GM20431 (cell line): Measurements from ENCODE around the gene ZNF664.

ENCODE experiments used
- in situ Hi-C: fragments of 300-500 bp; cut with MseI, MboI; formaldehyde crosslinking; loops from one replicate; pipeline ENCODE4 v1.15.0; 2020; ENCODE audit warnings: low sequenced_read_pairs; ENCODE audit not compliant: unreplicated experiment

ZNF664 gene

DNA sequence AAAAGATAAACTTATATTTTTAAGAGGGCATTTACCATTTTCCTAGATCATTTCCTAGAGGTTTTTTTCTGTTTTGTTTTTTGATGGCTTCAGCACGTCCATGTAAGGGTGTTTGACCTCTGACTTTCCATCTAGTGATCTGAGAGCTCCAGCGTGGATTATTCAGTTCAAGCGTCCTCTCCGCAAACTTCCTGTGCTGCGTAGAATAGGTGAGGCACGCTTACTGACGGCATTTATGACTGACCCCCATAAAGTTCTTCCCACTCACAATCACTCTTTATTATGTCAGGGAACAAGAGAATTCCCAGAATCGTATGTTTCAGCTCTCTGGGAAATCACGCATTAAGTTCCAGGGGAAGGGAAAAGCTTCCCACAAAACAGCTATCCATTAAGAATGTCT is 16.8 kb upstream of the ZNF664 start:
- in situ Hi-C loops: no loop called here

DNA sequence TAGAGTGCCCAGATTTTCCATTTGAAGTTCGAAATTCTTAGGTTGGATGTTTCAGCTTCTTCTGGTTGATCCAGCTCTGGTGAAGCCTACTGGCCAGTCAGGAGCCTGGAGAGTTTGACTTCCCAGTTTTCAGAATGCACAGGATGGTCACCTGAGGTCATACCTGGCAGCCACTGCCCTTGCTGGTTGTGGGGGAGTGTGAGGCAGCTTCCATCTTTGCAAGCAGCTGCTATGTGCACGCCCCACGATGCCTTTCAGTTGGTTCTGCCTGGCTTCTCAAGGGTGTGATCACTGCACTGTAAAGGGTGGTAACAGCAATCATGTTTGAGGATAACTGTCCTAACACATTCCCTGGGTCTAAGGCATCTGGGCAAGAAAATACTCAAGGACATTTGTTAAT is 15.8 kb upstream of the ZNF664 start:
- in situ Hi-C loops: no loop called here

DNA sequence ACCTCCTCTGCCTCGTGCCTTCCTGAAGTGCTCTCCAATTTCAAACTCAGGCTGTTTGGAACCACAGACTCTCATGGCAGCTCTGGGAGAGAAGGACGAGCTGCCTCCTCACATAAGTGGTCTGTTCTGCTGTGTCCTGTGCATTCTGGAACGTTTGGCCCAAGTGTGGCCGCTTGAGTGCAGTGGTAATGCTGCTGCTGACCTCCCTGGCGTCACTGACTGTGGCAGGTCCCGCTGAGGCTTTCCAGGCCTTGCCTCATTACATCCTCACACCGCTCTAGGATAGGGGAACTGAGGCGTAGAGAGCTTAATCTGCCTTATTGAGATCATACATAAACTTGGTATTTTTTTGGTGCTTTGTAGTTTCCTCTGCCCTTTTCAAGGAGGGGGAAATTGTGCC is 14.6 kb upstream of the ZNF664 start:
- in situ Hi-C loops: no loop called here

DNA sequence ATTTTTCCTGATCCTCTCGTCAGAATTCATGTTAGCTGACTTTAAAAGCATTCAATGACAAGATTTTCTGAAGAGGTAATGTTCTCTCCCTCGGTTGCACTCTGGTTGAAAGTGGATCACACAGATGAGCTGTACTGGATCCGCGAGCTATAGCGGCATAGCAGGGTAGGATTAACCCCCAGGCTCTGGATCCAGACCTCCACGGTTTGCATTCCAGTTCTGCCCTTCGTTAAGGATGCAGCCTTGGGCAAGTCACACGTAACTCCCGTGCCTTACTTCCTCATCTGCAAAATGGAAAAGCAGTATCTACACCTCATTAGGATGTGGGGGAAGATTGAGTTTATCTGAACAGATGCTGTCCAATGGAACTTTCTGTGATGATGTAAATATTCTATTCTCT is 14.1 kb upstream of the ZNF664 start:
- in situ Hi-C loops: no loop called here

DNA sequence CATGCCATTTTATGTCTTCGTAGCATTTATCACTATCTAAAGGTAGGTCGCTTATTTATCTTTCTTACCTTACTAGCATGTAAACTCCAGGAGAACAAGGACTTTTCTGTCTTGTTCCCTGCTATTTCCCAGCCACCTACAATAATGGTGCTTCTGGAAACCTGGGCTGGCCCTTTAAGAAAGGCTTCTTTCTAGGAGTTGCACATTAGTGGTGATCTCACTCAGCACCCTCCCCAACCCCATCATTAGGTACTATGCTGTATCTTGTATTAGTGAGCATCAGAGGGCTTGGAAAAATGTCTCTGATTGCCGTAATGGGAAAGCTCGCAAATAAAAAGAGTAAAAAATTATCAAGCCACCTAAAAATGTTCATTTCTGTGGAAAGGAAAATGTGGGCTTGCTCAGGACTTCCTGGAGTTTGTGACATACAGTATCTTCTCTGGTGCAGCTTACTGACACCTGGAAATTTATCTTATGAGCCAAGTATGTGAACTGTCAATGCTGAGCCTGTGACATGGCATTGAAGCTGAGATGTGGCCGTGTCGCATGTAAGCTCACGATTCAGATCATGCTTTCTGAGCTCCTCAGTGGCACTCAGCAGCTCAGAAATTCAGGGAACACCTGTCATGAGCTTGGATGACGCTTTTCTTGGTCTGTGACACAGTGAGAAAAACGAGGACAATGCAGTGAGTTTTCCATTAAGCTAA is 12.8 kb upstream of the ZNF664 start:
- in situ Hi-C loops: no loop called here

DNA sequence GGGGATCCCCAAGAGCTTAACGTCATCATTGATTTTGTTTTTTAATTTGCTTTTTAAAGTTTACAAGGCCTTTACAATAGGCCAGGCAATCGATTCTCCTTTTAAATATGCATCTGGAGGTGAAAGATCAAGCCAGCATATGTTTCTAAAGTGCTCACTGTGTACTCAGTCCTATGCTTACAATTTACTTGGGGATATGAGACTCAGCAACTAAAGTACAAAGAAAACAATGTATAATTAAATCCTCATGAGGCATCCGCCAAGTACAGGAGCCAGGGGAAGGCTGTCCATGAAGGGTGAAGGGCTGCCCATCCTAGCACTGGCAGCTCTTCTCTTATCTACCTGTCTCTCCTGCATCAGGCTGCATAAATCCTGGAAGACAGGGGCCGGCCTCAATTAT is 12.2 kb upstream of the ZNF664 start:
- in situ Hi-C loops: no loop called here

DNA sequence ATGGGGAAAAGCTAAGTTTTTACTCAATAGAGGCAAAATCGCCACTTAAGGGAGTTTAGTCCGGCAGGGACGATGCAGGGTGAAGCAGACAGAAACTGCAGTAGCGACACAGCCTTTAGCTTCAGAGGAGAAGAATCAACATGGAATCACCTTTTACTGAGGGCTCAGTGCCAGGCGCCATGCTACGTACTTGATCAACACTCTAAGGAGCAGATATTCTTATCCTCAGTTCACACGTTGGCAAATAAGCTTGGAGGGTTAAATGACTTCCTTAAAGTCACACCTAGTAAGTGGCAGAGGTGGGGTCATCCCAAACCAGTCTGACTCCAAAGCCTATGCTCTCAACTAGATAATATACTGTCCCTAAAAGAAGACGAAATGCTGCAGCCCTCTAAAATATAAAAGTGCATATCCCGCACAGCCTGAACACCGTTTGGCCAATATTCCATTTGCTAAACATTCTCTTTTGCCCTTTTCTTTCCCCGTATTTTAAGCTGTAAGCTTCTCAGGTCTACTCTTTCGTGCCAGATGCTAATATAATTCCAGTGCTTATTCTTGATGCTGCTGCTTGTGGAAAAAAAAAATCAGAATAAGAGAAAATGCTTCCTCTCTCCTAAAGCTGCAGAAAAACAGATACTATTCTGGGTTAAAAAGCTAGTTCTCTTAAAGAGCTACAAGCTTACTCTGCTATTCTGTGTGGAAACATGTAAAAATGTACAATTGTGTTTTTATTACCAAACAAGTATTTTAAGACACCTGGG is 11.2 kb upstream of the ZNF664 start:
- in situ Hi-C loops: no loop called here

DNA sequence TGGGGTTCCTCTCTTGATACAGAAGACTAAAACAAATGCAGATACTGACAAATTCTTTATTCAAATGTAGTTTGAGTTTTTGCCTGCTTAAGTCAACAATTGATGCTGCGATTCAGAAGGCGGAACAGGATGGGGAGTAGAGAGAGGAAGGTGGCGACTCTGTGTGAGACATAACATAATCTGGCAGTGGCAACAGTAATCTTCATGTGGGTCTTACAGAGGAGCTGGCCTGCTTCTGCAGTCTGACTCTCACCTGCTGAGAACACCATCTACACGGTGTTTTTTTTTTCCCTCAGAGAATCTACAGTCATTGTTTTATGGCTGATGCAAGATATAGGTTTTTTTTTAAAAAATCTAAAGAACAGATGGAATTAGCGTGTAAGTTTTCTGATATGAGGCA is 10.5 kb upstream of the ZNF664 start:
- in situ Hi-C loops: no loop called here

DNA sequence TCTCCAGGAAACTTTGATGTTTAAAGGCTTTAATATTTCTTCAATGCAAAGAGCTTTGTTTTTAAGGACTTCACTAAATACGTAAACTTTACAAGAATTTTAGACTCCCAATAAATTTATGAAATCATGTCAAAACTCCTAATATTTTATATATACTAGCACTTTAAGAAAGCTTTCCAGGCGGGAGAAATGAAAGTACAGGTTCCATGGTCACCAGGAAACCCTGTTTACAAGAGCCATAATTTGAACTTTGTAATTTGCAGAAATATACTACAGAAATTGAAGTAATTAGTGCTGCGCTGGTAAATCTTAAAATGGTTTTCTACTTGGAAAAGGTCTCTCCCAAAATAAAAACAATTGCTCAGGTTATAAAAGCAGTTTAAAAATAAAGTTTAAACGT is 9.2 kb upstream of the ZNF664 start:
- in situ Hi-C loops: no loop called here

DNA sequence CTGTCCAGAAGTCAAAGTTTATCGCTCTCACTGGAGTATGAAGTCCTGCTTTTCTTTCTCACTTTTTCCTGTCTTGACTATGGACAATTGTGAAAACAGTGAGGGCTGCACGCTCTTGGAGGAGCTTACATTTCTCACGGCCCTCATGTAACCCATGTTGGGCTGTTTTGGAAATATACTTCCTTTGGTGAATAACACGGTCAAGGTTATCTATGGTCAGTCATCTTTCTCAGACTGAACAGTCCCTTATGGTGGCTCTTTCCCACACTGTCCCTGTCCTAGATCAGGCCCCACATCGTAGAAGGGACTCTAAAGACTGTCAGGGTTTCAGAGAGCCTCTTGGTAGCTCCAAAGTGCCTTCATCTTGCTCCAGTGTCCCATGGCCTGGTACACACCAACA is 7.6 kb upstream of the ZNF664 start:
- in situ Hi-C loops: no loop called here

DNA sequence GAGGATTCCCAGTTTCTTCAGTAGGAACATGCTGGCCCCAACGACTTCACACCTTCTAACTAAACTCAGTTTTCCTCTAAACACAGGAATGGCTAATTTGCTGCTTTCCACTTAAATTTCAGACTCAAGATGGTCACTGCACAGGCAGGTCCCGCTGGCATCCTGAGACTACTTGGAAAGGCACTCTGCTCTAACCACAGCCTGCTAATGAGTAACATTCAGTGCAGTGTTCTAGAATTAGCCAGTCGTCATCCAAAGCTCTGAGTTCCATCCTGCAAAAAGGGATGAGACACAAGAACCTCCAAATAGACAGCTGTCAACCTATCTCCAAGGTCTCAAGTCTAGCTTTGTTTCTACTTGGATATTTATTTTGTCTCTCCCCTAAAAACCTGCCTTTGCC is 6.4 kb upstream of the ZNF664 start:
- in situ Hi-C loops: no loop called here

DNA sequence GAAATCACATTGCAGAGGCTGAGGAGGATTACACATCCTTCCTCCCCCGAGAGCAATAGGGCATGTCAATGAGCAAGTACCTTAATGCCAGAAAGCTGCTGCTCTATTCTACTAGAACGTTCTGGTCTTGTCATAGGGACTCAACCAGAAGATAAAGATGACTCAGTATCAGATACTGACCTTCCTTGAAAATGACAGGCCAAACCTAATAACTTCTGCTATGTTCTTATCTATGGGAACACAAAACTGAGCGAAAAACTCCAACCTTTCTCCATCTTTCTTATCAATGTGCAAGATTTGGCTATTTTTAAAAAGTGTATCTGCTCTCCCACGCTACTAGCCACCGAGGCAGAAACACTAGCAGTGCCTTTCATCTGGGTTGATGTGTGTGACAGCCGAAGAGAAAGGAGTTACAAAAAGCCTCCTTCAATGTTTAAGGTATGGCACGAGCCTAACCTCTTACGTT is 5.9 kb upstream of the ZNF664 start:
- in situ Hi-C loops: no loop called here

DNA sequence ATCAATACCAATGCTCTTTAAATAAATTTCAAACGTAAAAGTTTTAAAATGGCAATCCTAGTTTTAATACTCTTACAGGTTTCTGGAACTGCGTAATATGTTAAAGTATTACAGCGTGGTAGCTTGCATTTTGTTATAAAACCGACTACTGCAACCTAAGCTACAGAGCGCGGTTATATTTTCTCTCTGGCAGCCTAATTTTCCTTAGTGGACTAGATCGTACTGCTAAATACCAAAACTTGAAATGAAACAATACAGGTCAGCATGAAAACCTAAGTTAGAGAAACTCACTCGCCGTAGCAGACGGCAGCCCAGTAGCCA is 1.6 kb upstream of the ZNF664 start:
- in situ Hi-C loops: no loop called here

DNA sequence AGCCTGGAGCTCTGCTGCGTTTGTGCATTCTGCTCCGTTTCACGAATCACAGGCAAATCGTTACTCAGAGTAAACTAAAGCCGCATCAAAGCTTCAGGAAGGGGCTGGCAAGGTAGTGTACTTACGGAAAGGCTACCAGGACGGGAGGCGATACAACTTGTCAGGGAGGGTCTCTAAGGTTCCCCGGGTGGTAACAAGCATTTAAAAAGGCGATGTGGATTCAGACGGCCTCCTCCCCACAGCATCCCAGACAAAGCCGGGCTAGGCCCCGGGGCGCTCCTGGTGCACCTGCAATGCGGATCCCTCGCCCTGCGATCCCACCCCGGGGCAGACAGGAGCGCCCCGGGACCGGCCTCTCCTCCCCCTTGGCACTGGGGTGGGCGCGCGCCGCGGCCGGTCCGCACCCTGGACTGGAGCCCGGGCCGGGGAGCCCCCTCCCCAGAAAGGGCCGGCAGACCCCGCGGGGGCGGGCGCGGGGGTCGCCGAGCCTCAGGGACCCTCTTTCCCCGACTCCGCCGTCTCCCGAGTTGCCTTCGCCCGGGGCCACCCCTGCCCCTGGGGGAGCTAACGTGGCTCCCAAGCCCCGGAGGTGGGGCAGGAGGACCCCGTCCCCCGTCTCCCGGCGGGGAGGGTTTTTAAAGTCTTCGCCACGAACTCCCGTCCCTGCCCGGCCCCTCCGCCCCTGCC is 1.1 kb upstream of the ZNF664 start:
- in situ Hi-C loops: no loop called here

DNA sequence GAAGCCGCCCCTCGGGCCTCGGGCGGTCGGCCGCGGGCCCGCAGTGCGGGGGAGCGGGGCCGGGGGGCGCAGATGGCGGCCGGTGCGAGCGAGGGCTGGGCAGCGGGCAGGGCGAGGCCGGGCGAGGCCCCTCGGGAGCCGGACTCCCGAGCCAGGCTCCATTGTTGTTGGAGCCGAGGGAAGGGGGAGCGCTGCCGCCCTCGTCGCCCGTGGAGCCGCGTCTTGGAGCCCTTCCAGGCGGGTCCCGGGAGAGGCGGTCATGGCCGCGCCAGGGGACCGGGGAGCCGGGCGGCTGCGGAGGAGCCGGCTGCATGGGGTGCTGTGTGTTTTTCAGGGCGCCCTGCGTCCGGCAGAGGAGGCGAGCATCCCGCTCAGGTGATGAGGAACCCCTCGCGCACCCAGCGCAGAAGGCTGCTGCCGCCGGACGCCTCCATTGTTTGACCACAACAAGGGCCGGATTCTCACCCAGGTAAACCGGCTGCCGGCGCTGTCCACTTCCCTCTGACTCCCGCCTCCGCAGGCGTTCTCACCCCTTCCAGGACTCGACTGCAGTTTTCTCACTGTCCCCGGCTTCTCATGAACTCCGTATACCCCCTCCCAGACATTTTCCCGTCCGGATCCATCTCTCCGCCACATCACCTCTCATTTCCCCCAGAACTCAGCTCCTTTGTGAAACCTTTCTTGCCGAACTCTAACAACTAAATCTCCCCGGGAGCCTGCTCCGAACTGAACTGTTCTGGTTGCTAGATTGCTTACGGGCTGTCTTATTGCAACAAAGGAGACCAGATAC is 732 bp downstream of the ZNF664 start:
- in situ Hi-C loops: no loop called here

DNA sequence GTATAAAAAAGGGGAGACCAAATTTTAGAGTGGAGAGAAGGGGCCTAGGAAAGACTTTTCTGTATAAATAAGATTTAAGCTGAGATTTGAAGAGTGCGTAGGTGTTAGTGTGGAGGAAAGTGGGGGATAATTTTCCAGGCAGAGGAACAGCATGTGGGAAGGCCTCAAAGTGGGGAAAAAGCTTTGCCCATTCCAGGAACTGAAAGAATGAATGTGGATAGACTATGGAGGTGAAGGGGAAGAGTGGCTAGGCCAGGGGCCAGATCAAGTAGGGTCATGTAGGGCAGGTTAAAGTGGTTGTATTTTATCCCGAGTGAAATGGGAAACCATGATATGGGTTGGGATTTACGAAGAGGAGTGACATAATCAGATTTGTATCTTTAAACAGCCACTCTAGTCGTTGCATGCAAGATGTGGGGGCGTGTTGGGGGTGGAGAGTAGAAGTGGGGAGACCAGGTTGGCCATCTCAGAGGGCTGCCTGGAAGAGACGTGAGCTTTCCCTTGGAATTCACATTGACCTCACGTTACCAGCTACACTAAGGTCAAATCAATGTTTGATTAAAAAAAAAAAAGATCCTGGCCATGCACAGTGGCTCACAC is 3.3 kb downstream of the ZNF664 start:
- in situ Hi-C loops: no loop called here

DNA sequence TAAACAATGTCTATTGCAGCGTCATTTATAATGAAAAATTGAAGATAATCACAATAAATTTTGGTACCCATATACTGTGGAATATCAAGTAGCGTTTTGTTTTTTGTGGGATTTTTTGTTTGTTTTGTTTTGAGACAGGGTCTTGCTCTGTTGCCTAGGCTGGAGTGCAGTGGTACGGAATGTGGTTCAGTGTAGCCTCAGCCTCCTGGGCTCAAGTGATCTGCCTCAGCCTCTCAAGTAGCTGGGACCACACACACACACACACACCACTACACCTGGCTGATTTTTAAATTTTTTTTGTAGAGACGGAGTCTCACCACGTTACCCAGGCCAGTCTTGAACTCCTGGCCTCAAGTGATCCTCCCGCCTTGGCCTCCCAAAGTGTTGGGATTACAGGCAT is 6.6 kb downstream of the ZNF664 start:
- in situ Hi-C loops: no loop called here

DNA sequence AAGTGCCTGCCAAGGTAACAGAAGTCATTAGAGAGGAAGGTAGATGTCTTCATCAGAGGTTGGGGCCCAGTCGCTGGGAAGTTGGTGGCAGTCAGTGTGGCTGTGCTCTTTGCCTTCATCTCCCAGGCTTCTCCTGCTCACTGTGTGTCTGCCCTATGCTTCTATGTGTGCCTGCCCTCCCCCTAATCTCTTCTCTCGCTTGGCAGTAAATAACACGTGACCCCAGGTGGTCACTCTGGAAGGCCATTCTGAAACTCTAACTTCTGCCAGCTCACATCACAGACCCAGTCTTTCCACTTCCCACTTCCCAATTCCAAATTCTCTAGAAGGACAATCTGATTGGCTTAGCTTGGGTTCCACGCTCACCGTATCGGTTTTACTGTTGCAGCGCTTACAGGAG is 9.3 kb downstream of the ZNF664 start:
- in situ Hi-C loops: no loop called here

DNA sequence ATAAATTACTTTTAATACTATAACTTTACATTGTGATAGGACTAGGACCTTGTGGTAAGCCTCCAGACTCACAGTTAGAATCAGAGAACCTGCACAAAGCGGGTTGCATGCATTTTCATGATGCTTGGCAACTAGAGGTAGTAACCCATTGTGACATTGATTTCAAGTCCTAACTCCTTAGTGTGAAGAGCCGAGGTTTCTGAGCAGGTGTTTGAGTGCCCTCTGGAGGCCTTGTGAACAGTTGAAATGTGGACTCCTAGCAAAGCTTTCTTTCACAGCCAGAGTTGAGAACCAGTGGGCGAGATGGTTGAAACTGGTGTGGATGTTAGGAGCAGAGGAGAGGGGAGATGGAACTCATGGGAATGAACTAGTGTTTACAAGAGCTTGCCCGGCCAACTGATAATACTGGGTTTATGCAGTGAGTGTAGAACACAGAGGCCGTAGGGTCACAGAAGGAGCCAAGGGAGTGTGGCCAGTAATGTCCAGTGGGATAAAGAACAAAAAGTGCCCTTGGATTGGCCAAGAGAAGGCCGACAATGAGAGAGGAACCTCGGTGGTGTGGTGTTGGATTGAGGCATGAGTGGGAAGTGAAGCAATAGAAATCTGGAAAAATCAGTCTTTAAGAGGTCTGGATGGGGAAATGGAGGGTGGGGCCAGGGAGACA is 10.9 kb downstream of the ZNF664 start:
- in situ Hi-C loops: no loop called here

DNA sequence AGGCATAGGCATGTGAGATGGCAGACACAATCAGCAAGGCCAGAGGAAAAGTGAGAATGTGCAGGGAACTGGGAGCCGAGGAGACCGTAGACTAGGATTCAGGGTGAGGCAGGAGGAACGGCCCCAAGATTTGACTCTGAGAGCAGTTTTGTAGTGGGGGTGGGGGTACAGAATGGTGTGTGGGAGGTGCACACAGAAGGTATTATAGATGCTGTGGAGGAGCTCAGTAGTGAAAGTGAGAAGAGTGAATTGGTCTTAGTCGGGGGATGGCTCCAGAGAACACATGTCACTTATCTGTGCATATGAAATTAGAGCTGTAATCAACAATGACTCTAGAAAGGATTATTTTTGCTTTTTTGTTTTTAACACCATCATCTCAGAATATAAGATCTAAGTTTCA is 11.9 kb downstream of the ZNF664 start:
- in situ Hi-C loops: no loop called here
